Ovary (tissue), 3 donors: Measurements from ENCODE around the gene CAPG.

Source experiments
- EP300 ChIP-seq: sonication (generic); formaldehyde crosslinking; IDR thresholded peaks from one replicate; pipeline ENCODE4 v1.6.1; 2017; ENCODE audit warnings: antibody characterized with exemption
- POLR2A ChIP-seq: fragments of 450-650 bp; IDR thresholded peaks from one replicate; pipeline ENCODE4 v1.6.1; 2017; ENCODE audit warnings: antibody characterized with exemption, mild to moderate bottlenecking, moderate library complexity
- TF ChIP-seq, protein P1 (sequence below), 3 donors: fragments of 450-650 bp in 2 of 3; fragments of 200-600 bp in 1 of 3; IDR thresholded peaks; one replicate each; pipeline versions ENCODE4 v1.5.1 to v1.8.0; 2016 to 2022; ENCODE audit warnings: antibody characterized with exemption in 3 of 3, mild to moderate bottlenecking in 1 of 3
- donor health status: DM: no; HTN: no; CAD: no.

- no peak for TF ChIP-seq POLR2A
- TF ChIP-seq, protein P1, sequence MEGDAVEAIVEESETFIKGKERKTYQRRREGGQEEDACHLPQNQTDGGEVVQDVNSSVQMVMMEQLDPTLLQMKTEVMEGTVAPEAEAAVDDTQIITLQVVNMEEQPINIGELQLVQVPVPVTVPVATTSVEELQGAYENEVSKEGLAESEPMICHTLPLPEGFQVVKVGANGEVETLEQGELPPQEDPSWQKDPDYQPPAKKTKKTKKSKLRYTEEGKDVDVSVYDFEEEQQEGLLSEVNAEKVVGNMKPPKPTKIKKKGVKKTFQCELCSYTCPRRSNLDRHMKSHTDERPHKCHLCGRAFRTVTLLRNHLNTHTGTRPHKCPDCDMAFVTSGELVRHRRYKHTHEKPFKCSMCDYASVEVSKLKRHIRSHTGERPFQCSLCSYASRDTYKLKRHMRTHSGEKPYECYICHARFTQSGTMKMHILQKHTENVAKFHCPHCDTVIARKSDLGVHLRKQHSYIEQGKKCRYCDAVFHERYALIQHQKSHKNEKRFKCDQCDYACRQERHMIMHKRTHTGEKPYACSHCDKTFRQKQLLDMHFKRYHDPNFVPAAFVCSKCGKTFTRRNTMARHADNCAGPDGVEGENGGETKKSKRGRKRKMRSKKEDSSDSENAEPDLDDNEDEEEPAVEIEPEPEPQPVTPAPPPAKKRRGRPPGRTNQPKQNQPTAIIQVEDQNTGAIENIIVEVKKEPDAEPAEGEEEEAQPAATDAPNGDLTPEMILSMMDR (IDR thresholded peaks at IDR 0.05) = no peak
- no peak for TF ChIP-seq EP300
Observed at GRCh38 chr2:85436836-85437487, 26.8 kb upstream of the CAPG start.
